LNCaP clone FGC (cell line): Measurements from ENCODE around the gene MAG.

Source experiments
- DNase-seq: peaks from one replicate; pipeline ENCODE4 v3.0.0-alpha.2; 2011; ENCODE audit warnings: low read depth
- H3K4me3 ChIP-seq: 2 replicates; pipeline ENCODE4 v1.5.1; 2011; ENCODE audit warnings: mild to moderate bottlenecking, low read depth, low read length, control low read depth
- TF ChIP-seq, protein P1 (sequence below): IDR thresholded peaks from 2 replicates; pipeline ENCODE4 v1.5.1; 2012; ENCODE audit warnings: mild to moderate bottlenecking; ENCODE audit not compliant: control insufficient read depth, insufficient read depth; ENCODE audit errors: extremely low read depth

Gene MAG

DNA sequence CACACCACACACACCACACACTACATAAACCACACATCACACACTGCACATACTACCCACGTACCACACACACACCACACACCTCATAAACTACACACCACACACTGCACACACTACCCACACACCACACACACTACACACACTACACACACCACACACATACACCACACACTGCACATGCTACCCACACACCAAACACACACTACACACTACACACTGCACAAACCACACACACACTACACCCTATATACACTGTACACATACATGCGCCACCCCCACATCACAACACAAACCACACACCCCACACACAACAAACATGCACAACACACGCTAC lies 5.5 kb downstream of the MAG start:
- no peak overlapping the region for H3K4me3 ChIP-seq
- no peak for DNase-seq
- TF ChIP-seq, protein P1, sequence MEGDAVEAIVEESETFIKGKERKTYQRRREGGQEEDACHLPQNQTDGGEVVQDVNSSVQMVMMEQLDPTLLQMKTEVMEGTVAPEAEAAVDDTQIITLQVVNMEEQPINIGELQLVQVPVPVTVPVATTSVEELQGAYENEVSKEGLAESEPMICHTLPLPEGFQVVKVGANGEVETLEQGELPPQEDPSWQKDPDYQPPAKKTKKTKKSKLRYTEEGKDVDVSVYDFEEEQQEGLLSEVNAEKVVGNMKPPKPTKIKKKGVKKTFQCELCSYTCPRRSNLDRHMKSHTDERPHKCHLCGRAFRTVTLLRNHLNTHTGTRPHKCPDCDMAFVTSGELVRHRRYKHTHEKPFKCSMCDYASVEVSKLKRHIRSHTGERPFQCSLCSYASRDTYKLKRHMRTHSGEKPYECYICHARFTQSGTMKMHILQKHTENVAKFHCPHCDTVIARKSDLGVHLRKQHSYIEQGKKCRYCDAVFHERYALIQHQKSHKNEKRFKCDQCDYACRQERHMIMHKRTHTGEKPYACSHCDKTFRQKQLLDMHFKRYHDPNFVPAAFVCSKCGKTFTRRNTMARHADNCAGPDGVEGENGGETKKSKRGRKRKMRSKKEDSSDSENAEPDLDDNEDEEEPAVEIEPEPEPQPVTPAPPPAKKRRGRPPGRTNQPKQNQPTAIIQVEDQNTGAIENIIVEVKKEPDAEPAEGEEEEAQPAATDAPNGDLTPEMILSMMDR = no peak

DNA sequence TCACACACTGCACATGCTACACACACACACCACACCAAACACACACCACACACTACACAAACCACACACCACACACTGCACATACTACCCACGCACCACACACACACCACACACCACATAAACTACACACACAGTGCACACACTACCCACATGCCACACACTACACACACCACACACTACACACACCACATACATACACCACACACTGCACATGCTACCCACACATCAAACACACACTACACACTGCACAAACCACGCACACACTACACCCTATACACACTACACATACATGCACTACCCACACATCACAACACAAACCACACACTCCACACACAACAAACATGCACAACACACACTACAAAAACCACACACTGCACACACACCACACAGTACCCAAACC lies 6.0 kb downstream of the MAG start:
- no peak overlapping the region for H3K4me3 ChIP-seq
- DNase-seq = no peak
- TF ChIP-seq, protein P1 = no peak

DNA sequence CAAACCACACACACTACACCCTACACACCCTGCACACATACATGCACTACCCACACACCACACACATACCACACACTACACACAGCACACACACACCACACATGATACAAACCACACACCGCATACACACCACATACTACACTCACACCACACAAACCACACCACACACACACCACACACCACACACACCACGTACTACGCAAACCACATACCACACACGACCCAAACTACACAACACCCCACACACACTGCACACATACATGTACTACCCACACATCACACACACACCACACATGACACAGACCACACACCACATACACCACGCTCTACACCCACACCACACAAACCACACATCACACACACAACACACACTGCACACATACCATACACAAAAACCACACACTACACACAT lies 6.6 kb downstream of the MAG start:
- TF ChIP-seq, protein P1 = no peak
- no peak for DNase-seq
- H3K4me3 ChIP-seq = no peak overlapping the region

DNA sequence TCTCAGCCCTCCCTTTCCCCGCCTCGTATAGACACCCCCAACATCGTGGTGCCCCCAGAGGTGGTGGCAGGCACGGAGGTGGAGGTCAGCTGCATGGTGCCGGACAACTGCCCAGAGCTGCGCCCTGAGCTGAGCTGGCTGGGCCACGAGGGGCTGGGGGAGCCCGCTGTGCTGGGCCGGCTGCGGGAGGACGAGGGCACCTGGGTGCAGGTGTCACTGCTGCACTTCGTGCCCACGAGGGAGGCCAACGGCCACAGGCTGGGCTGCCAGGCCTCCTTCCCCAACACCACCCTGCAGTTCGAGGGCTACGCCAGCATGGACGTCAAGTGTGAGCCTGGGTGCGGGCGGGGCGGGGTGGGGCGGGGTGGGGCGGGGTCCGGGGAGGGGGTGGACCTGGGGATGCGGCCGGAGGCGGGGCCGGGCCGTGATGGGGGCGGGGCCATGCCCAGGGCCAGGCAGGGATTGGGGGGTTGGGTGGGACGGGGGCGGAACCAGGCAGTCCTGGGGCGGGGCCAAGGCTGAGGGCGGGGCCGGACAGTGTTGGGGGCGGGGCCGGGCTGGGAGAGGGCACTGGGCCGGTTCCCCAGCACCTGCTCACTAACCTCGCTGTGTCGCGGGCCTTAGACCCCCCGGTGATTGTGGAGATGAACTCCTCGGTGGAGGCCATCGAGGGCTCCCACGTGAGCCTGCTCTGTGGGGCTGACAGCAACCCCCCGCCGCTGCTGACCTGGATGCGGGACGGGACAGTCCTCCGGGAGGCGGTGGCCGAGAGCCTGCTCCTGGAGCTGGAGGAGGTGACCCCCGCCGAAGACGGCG lies 7.8 kb downstream of the MAG start:
- H3K4me3 ChIP-seq = no peak overlapping the region
- no peak for DNase-seq
- TF ChIP-seq, protein P1 = no peak

DNA sequence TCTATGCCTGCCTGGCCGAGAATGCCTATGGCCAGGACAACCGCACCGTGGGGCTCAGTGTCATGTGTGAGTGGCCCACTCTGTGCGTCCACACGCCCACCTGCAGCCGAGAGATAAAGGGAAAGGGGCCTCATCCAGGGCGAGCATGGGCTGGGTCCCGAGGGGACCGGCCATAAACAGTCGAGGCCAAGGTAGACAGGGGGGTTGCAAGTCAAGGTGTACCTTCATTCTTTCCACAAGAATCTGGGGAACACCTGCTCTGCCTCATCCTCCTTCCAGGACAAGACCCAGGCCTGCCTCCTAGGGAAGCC lies 8.3 kb downstream of the MAG start:
- no peak for DNase-seq
- TF ChIP-seq, protein P1 = no peak
- no peak overlapping the region for H3K4me3 ChIP-seq

DNA sequence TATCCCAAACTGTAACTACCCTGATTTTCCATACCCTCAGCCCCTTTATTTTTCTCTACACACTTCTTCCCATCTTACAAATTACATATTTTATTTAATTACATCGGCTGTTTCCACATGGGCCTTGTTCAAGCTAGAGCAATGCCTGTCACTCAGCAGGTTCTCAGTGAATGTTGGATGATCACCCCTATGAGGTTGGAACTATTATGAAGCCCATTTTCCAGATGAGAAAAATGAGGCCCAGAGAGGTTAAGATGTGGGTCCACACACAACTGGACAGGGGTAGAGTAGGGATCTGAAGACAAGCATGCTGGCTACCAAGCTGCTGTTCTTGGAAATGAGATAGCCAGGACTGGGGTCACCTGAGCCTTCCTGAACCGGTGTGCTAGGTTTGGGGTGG lies 10.0 kb downstream of the MAG start:
- no peak for DNase-seq
- TF ChIP-seq, protein P1 = no peak
- H3K4me3 ChIP-seq = no peak overlapping the region

DNA sequence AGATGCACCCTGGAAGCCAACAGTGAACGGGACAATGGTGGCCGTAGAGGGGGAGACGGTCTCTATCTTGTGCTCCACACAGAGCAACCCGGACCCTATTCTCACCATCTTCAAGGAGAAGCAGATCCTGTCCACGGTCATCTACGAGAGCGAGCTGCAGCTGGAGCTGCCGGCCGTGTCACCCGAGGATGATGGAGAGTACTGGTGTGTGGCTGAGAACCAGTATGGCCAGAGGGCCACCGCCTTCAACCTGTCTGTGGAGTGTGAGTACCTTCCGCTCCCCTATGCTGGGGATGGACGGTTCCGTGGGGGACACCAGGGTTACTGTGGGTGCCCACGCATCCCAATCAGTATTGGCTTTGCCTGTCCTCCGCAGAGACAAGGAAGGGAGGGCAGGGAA lies 10.5 kb downstream of the MAG start:
- no peak overlapping the region for H3K4me3 ChIP-seq
- TF ChIP-seq, protein P1 = no peak
- DNase-seq = no peak
